Measurements from ENCODE around the gene GPR143.

GPR143 gene

DNA sequence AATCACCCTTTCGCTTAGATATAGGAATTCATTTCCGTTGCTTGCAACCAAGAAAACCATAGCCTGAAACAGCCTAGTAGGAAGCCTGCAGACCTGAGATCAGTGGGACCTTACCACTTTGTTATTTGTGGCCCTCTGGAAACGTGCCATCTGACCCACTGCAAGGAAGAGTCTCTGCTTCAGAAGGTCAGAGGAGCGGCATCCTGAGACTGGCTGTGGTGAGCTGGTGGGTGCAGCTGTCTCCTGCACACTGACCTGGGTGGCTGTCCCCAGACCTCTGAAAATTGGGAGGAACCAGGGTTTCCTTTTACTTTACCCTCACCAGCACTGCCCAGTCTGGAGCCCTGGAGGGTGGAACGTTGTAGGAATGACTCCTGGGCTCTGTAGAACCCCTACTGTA is 38.8 kb upstream of the GPR143 start:
- Histone ChIP-seq H3K4me1 (ENCODE audit: low read length) (0 out of 2 replicates have a peak, but pooled peaks cover 5% of the 10 kb centered on the region), H3K9me3 (ENCODE audit: insufficient read depth, low read length) (no peaks in the 10 kb centered on the region), H3K4me3 (ENCODE audit: low read length) (no peak overlapping the region), H3K27me3 (ENCODE audit: low read depth, low read length) (no peaks in the 10 kb centered on the region), H3K36me3 (replicated peaks; ENCODE audit: low read depth, low read length) (no peaks in the 10 kb centered on the region), H2AFZ (ENCODE audit: low read depth, low read length) (no peak overlapping the region), H3K27ac (ENCODE audit: low read length) (no peak overlapping the region), H3K79me2 (ENCODE audit: low read length) (no peaks in the 10 kb centered on the region), H3K9ac (ENCODE audit: low read length) (no peak overlapping the region), H4K20me1 (ENCODE audit: insufficient read depth, low read length) (no peaks in the 10 kb centered on the region), H3K4me2 (ENCODE audit: low read length) (no peak overlapping the region)
- TF ChIP-seq EZH2phosphoT487 (IDR thresholded peaks at IDR 0.05; ENCODE audit: low read depth): no peak
- TF ChIP-seq, protein P1, sequence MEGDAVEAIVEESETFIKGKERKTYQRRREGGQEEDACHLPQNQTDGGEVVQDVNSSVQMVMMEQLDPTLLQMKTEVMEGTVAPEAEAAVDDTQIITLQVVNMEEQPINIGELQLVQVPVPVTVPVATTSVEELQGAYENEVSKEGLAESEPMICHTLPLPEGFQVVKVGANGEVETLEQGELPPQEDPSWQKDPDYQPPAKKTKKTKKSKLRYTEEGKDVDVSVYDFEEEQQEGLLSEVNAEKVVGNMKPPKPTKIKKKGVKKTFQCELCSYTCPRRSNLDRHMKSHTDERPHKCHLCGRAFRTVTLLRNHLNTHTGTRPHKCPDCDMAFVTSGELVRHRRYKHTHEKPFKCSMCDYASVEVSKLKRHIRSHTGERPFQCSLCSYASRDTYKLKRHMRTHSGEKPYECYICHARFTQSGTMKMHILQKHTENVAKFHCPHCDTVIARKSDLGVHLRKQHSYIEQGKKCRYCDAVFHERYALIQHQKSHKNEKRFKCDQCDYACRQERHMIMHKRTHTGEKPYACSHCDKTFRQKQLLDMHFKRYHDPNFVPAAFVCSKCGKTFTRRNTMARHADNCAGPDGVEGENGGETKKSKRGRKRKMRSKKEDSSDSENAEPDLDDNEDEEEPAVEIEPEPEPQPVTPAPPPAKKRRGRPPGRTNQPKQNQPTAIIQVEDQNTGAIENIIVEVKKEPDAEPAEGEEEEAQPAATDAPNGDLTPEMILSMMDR (IDR thresholded peaks at IDR 0.05; ENCODE audit: low read depth, low read length): no peak

DNA sequence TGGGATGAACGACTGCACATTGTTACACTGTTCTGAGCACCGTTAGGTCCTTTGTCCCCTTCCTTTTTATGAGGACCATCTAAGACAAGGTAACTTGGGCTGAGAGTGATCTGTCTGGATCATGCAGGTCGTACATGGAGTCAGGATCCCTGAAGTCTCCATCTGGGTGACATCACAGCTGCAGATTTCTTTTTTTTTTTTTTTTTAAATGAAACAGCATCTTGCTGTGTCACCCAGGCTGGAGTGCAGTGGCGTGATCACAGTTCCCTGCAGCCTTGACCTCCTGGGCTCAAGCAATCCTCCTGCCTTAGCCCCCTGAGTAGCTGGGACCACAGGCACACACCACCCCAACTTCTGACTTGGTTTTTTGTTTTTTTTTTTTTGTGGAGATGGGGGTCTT is 37.1 kb upstream of the GPR143 start:
- Histone ChIP-seq H3K79me2 (ENCODE audit: low read length) (no peaks in the 10 kb centered on the region), H3K4me3 (ENCODE audit: low read length) (no peak overlapping the region), H4K20me1 (ENCODE audit: insufficient read depth, low read length) (no peaks in the 10 kb centered on the region), H3K4me1 (ENCODE audit: low read length) (0 out of 2 replicates have a peak, but pooled peaks cover 2% of the 10 kb centered on the region), H3K9me3 (ENCODE audit: insufficient read depth, low read length) (no peaks in the 10 kb centered on the region), H3K27me3 (ENCODE audit: low read depth, low read length) (no peaks in the 10 kb centered on the region), H3K27ac (ENCODE audit: low read length) (no peak overlapping the region), H3K4me2 (ENCODE audit: low read length) (no peak overlapping the region), H2AFZ (ENCODE audit: low read depth, low read length) (no peak overlapping the region), H3K9ac (ENCODE audit: low read length) (no peak overlapping the region), H3K36me3 (replicated peaks; ENCODE audit: low read depth, low read length) (no peaks in the 10 kb centered on the region)
- TF ChIP-seq, protein P1 (IDR thresholded peaks at IDR 0.05; ENCODE audit: low read depth, low read length): no peak
- no peak for TF ChIP-seq EZH2phosphoT487 (IDR thresholded peaks at IDR 0.05; ENCODE audit: low read depth)

DNA sequence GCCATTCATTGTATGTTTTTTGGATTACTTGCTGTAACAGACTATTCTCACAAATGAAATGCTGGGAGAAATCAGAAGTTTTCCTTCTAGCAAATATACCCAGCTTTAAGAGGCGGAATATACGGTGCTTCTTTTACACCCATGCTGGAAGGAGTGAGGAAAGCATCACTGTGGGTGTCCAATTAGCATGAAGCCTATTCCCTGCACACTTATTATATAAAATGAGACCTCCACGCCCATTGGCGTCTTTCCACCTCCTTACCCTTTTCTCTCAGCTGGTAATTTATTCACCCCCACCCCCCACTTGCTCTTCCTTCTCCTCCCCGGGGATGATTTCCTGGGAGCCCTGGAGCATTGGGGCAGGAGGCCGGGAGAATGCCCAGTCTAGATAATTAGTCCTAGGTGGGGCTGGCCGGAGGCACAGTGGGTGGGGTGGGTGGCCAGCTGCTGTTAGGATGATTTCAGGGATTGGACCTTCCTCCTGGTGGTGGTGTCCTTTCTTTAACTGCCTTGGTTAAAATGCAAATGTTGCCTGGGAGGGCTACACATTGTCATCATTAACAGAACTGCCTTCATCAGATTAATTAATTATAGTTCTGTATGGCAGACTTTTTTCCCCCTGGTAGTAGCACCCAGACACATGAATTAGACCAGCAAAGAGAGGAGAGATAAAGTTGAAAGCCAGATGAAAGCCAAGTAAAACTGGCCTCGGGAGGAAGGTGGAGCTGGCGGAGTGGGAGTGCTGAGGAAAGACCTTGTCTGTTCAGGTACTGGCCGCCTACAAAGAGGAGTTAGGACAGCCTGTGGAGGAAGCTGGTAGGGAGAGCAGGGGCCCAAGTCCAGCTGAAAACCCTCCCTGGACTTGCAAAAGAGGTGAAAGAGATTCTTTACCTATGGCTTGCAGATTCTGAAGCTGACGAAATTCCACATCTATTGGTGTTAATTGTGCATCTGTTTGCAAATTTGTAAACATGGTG is 32.0 kb upstream of the GPR143 start:
- Histone ChIP-seq H3K36me3 (replicated peaks; ENCODE audit: low read depth, low read length) (no peaks in the 10 kb centered on the region), H3K27me3 (ENCODE audit: low read depth, low read length) (no peaks in the 10 kb centered on the region), H2AFZ (ENCODE audit: low read depth, low read length) (no peak overlapping the region), H3K9ac (ENCODE audit: low read length) (no peak overlapping the region), H3K9me3 (ENCODE audit: insufficient read depth, low read length) (no peaks in the 10 kb centered on the region), H3K4me2 (ENCODE audit: low read length) (no peak overlapping the region), H3K27ac (ENCODE audit: low read length) (no peak overlapping the region), H3K4me3 (ENCODE audit: low read length) (no peak overlapping the region), H3K4me1 (ENCODE audit: low read length) (no peaks in the 10 kb centered on the region), H3K79me2 (ENCODE audit: low read length) (no peaks in the 10 kb centered on the region), H4K20me1 (ENCODE audit: insufficient read depth, low read length) (no peaks in the 10 kb centered on the region)
- TF ChIP-seq EZH2phosphoT487 (IDR thresholded peaks at IDR 0.05; ENCODE audit: low read depth): no peak
- TF ChIP-seq, protein P1 (IDR thresholded peaks at IDR 0.05; ENCODE audit: low read depth, low read length): no peak

DNA sequence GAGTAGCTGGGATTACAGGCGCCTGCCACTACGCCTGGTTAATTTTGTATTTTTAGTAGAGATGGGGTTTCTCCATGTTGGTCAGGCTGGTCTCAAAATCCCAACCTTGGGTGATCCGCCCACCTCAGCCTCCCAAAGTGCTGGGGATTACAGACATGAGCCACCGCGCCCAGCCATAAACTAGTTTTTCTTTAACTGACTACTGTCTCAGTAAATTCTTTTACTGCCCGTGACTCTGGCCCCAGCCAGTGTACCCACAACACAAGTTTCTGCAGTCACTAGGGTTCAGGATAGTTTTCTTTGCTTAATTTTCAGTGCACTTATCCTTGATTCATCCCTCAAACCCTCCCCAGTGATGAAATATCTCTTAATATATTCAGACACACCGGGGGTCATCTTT is 28.8 kb upstream of the GPR143 start:
- H3K9ac ChIP-seq (ENCODE audit: low read length): no peak overlapping the region
- no peaks in the 10 kb centered on the region for H3K9me3 ChIP-seq (ENCODE audit: insufficient read depth, low read length)
- H2AFZ ChIP-seq (ENCODE audit: low read depth, low read length): no peak overlapping the region
- H3K4me1 ChIP-seq (ENCODE audit: low read length): no peaks in the 10 kb centered on the region
- TF ChIP-seq EZH2phosphoT487 (IDR thresholded peaks at IDR 0.05; ENCODE audit: low read depth): no peak
- TF ChIP-seq, protein P1 (IDR thresholded peaks at IDR 0.05; ENCODE audit: low read depth, low read length): no peak
- no peaks in the 10 kb centered on the region for H3K36me3 ChIP-seq (replicated peaks; ENCODE audit: low read depth, low read length)
- H3K4me3 ChIP-seq (ENCODE audit: low read length): no peak overlapping the region
- no peaks in the 10 kb centered on the region for H3K27me3 ChIP-seq (ENCODE audit: low read depth, low read length)
- H4K20me1 ChIP-seq (ENCODE audit: insufficient read depth, low read length): no peaks in the 10 kb centered on the region
- H3K4me2 ChIP-seq (ENCODE audit: low read length): no peak overlapping the region
- no peaks in the 10 kb centered on the region for H3K79me2 ChIP-seq (ENCODE audit: low read length)
- no peak overlapping the region for H3K27ac ChIP-seq (ENCODE audit: low read length)
